DND-41 (cell line): Measurements from ENCODE around the gene ZNF133.

Experiments used
- CTCF ChIP-seq: IDR thresholded peaks from 2 replicates; pipeline ENCODE4 v1.5.1; 2012; ENCODE audit warnings: borderline replicate concordance, low read length, moderate library complexity, mild to moderate bottlenecking; ENCODE audit not compliant: poor library complexity, severe bottlenecking; ENCODE audit errors: extremely low read depth
- EZH2 ChIP-seq: IDR thresholded peaks from 3 replicates; pipeline ENCODE4 v1.6.1; 2012; ENCODE audit warnings: borderline replicate concordance, low read depth, mild to moderate bottlenecking, moderate library complexity, low read length, inconsistent platforms; ENCODE audit not compliant: severe bottlenecking

- TF ChIP-seq CTCF: no peak
- TF ChIP-seq EZH2: no peak
These were observed 979 bp downstream of the ZNF133 start for GRCh38 chr20:18289306-18289705.
